Breast epithelium (tissue), 4 donors: ENCODE data around the gene ATP11C. TPM values are rescaled to one million over a fixed set of nuclear protein-coding genes. Genes with fewer than 3 reads are reported as not detected.
"Not testable (repeated sequence)": the region's sequence is repeated elsewhere in the genome, so short reads cannot be mapped to it uniquely, and the experiment has no call there.

Source experiments
- DNase-seq, 2 donors: peaks; one replicate each; pipeline ENCODE4 v3.0.0-alpha.2; 2019; ENCODE audit warnings: low spot score in 2 of 2
- H3K27ac ChIP-seq, 2 donors: fragments of 200-600 bp; sonication (generic) in 1 of 2; one replicate each; pipeline ENCODE4 v1.5.1; 2016 to 2019; ENCODE audit warnings: mild to moderate bottlenecking in 1 of 2
- H3K27me3 ChIP-seq, 2 donors: fragments of 200-600 bp; sonication (generic) in 1 of 2; one replicate each; pipeline versions ENCODE4 v1.5.1 to v1.6.0; 2017 to 2019; ENCODE audit warnings: control low read depth in 1 of 2, mild to moderate bottlenecking in 1 of 2
- H3K36me3 ChIP-seq: fragments of 200-600 bp; one replicate; pipeline ENCODE4 v1.5.1; 2019
- H3K4me1 ChIP-seq, 2 donors: fragments of 200-600 bp; sonication (generic); one replicate each; pipeline ENCODE4 v1.5.1; 2016 to 2019; ENCODE audit warnings: control low read depth in 1 of 2
- H3K4me3 ChIP-seq, 3 donors: fragments of 200-600 bp; sonication (generic); 1 replicate in 2 of 3; 2 replicates in 1 of 3; pipeline ENCODE4 v1.5.1; 2016 to 2019; ENCODE audit warnings: mild to moderate bottlenecking in 3 of 3, moderate library complexity in 2 of 3
- H3K9me3 ChIP-seq, 2 donors: fragments of 200-600 bp; sonication (generic) in 1 of 2; one replicate each; pipeline ENCODE4 v1.5.1; 2016 to 2019; ENCODE audit warnings: control low read depth in 1 of 2
- POLR2A ChIP-seq: fragments of 450-650 bp; IDR thresholded peaks from one replicate; pipeline ENCODE4 v1.6.1; 2016; ENCODE audit warnings: antibody characterized with exemption, mild to moderate bottlenecking, moderate library complexity
- POLR2AphosphoS5 ChIP-seq, 3 donors: sonication (generic); formaldehyde crosslinking; IDR thresholded peaks; one replicate each; pipeline ENCODE4 v1.6.1; 2017; ENCODE audit warnings: antibody characterized with exemption in 3 of 3
- intact Hi-C: fragments of 100-400 bp; cut with DNase I; formaldehyde crosslinking; loops from one replicate; pipeline ENCODE4 v1.15.1; 2023; ENCODE audit warnings: low total_unique reads
- total RNA-seq, 3 donors: library from RNA; depleted of rRNA; stranded (reverse); fragments of >200 nt; gene quantifications; one replicate each; pipeline ENCODE4 v1.1.0, GENCODE V29; 2016
- TF ChIP-seq, protein P1 (sequence below), 3 donors: fragments of 450-650 bp; IDR thresholded peaks; one replicate each; pipeline ENCODE4 v1.5.1; 2016 to 2017; ENCODE audit warnings: antibody characterized with exemption in 3 of 3, mild to moderate bottlenecking in 3 of 3, moderate library complexity in 3 of 3

ATP11C gene
- total RNA-seq, 3 donors from 2014 or later: 32.5 to 42.4 (median 34.1) TPM

- H3K4me3 ChIP-seq: no peak overlapping the region
- no peak overlapping the region for H3K27ac ChIP-seq
- H3K4me1 ChIP-seq: no peaks in the 10 kb centered on the region
- no peaks in the 10 kb centered on the region for H3K36me3 ChIP-seq
- intact Hi-C loops: no loop called here
- H3K27me3 ChIP-seq: no peaks in the 10 kb centered on the region
- peaks cover 4 to 7% of the 10 kb centered on the region in 2 donors for H3K9me3 ChIP-seq
- DNase-seq: no peak
- TF ChIP-seq POLR2AphosphoS5 (IDR thresholded peaks at IDR 0.05) (no peak), POLR2A (no peak)
- TF ChIP-seq, protein P1, sequence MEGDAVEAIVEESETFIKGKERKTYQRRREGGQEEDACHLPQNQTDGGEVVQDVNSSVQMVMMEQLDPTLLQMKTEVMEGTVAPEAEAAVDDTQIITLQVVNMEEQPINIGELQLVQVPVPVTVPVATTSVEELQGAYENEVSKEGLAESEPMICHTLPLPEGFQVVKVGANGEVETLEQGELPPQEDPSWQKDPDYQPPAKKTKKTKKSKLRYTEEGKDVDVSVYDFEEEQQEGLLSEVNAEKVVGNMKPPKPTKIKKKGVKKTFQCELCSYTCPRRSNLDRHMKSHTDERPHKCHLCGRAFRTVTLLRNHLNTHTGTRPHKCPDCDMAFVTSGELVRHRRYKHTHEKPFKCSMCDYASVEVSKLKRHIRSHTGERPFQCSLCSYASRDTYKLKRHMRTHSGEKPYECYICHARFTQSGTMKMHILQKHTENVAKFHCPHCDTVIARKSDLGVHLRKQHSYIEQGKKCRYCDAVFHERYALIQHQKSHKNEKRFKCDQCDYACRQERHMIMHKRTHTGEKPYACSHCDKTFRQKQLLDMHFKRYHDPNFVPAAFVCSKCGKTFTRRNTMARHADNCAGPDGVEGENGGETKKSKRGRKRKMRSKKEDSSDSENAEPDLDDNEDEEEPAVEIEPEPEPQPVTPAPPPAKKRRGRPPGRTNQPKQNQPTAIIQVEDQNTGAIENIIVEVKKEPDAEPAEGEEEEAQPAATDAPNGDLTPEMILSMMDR (IDR thresholded peaks at IDR 0.05): no peak
Measured at GRCh38 chrX:139842326-139843185, 90.3 kb downstream of the ATP11C start.

DNA sequence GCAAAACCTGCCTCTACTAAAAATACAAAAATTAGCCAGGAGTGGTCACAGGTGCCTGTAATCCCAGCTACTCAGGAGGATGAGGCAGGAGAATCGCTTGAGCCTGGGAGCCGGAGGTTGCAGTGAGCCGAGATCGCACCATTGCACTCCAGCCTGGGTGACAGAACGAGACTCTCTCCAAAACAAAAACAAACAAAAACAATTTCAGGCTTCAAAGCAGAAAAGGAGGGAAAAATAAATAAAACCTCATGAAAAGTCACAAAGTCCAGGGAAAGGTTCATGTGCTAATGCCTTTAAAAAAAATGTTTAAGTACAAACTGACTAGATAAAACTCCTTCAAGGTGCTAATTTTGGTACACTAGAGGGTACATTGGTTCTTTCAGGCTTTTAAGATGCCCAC, 96.5 kb downstream of the ATP11C start:
- H3K27ac ChIP-seq, H3K36me3 ChIP-seq, H3K4me3 ChIP-seq, intact Hi-C loops, H3K27me3 ChIP-seq, DNase-seq, H3K4me1 ChIP-seq, H3K9me3 ChIP-seq: not testable (repeated sequence)

DNA sequence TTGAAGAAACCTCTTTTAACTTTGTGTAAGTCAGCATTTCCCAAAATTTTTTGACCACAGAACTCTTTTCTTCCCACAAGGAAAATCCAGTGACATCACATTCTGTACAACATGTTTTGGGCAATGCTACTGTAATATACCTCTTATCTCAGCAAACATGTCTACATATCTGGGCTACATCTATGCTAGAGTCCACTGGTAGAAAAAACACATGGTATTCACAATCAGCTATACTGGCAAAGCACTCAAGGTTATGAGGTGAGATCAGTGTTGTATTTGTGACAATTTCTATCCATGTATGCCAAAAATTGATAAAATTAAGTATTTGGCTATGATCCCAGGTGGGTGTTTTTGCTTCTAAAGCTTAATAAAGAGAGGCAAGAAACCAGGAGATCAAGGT, 98.0 kb downstream of the ATP11C start:
- DNase-seq: no peak
- no peaks in the 10 kb centered on the region for H3K36me3 ChIP-seq
- no peak overlapping the region for H3K27ac ChIP-seq
- intact Hi-C loops: no loop called here
- peaks cover 4 to 7% of the 10 kb centered on the region in 2 donors for H3K9me3 ChIP-seq
- H3K4me3 ChIP-seq: no peak overlapping the region
- no peak for TF ChIP-seq POLR2AphosphoS5 (IDR thresholded peaks at IDR 0.05)
- TF ChIP-seq, protein P1 (IDR thresholded peaks at IDR 0.05): no peak
- no peak for TF ChIP-seq POLR2A
- peaks cover 0 to 3% of the 10 kb centered on the region in 2 donors for H3K27me3 ChIP-seq
- H3K4me1 ChIP-seq: no peaks in the 10 kb centered on the region

DNA sequence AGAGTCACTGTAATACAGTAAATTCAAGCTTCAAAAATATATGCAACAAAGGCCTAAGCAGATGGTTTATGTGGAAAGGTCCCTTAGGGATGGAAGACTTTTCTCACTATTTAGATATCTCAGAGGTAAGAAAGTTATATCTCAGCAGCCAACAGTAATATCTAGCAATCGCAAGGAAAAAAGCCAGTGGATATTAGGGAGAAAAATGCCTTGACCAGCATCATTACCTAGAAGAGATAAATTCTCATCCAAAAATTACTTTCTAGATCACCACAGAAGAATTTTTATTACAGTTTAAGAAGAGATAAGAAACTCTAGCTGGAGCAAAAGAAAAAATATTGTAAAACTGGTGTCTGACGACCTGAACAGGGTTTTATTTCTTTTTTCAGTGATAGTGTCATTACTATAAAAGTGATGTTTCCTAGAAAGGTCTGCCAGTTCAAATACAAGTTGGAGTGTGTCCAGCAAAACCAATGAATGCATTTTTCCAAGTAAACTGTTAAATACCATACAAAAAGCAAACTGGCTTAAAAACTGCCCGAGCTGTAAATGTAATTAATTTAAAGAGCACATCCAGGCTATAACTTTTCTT, 100.0 kb downstream of the ATP11C start:
- no peaks in the 10 kb centered on the region for H3K36me3 ChIP-seq
- no peak for TF ChIP-seq POLR2AphosphoS5 (IDR thresholded peaks at IDR 0.05)
- H3K4me1 ChIP-seq: no peaks in the 10 kb centered on the region
- DNase-seq: no peak
- no peaks in the 10 kb centered on the region for H3K9me3 ChIP-seq
- peaks cover 0 to 12% of the 10 kb centered on the region in 2 donors for H3K27me3 ChIP-seq
- intact Hi-C loops: no loop called here
- no peak overlapping the region for H3K27ac ChIP-seq
- H3K4me3 ChIP-seq: no peak overlapping the region

DNA sequence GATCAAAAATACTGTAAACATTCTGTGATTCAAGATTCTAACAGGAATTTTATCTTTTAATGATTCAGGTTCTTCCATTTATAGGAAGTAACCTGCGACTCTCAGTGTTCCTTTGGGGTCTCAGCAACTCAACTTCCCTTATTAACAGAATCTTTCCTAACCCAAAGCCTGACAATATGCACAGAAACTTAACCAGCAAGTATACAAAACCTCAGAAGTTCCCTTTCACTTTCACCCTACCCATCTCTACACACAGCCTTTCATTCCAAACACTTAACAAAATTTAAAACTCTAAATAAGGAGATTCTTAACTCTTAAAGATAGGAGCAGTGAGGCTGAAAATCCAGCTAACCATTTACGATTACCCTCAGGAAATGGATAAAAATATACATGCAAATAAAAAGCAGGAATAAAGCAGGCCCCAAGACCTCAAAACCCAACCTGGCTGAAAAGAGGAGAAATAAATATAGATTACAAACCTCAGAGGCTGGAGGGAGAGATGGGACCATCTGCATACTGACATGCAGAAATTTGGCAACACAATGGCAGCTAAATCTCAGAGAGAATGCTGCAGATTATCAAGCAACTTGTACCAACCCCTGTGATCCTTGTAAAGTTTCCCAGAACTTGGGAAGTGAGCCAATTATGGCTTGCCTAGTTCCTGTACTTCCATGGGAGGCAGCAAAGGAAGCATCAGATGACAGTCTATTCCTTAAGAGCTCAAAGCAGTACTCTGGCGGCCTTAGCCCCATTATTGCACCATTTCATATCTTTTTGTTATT, 101.0 kb downstream of the ATP11C start:
- no peak overlapping the region for H3K27ac ChIP-seq
- no peak overlapping the region for H3K4me3 ChIP-seq
- intact Hi-C loops: no loop called here
- no peak for DNase-seq
- no peaks in the 10 kb centered on the region for H3K9me3 ChIP-seq
- H3K27me3 ChIP-seq: peaks cover 0 to 12% of the 10 kb centered on the region in 2 donors
- TF ChIP-seq, protein P1 (IDR thresholded peaks at IDR 0.05): no peak
- TF ChIP-seq POLR2A: no peak
- no peak for TF ChIP-seq POLR2AphosphoS5 (IDR thresholded peaks at IDR 0.05)
- no peaks in the 10 kb centered on the region for H3K4me1 ChIP-seq
- no peaks in the 10 kb centered on the region for H3K36me3 ChIP-seq
